LoVo (cell line): ENCODE data around the gene ATP6AP1.
A peak's percentile ranks its signal among the peaks of the same experiment; 100 is the strongest.

Experiments
- DNase-seq: peaks from one replicate; pipeline ENCODE4 v3.0.0-alpha.2; 2016; ENCODE audit warnings: low spot score

ATP6AP1 gene

GRCh38 chrX:154472685-154473632 is 44.5 kb downstream of the ATP6AP1 start:
- DNase-seq: no peak

GRCh38 chrX:154473683-154474082 is 45.2 kb downstream of the ATP6AP1 start:
- no peak for DNase-seq

- DNase-seq: no peak
Measured at GRCh38 chrX:154476821-154477220, 48.3 kb downstream of the ATP6AP1 start.

GRCh38 chrX:154477891-154478477 is 49.5 kb downstream of the ATP6AP1 start:
- no peak for DNase-seq

- peak; percentile 85 for DNase-seq
Measured at GRCh38 chrX:154478728-154479622, 50.5 kb downstream of the ATP6AP1 start, which contains the start of gene LAGE3. TSS of gene LAGE3 (minus strand) at chrX:154479281. CDS start at chrX:154478915, 366 bp downstream.

GRCh38 chrX:154481195-154481594 is 52.7 kb downstream of the ATP6AP1 start:
- DNase-seq: no peak

GRCh38 chrX:154481911-154482601 is 53.6 kb downstream of the ATP6AP1 start:
- no peak for DNase-seq

- DNase-seq: no peak
Measured at GRCh38 chrX:154482786-154483185, 54.3 kb downstream of the ATP6AP1 start.

GRCh38 chrX:154483325-154483724 is 54.8 kb downstream of the ATP6AP1 start:
- no peak for DNase-seq

GRCh38 chrX:154484255-154485149 is 56.0 kb downstream of the ATP6AP1 start:
- no peak for DNase-seq

- DNase-seq: no peak
Measured at GRCh38 chrX:154485150-154486051, 56.9 kb downstream of the ATP6AP1 start.

- DNase-seq: no peak
Measured at GRCh38 chrX:154486052-154486395, 57.5 kb downstream of the ATP6AP1 start.
